ENCODE data around the gene ENAH.

ENAH gene

GRCh38 chr1:225504776-225505175 lies 148.1 kb downstream of the ENAH start:
- no peak for DNase-seq

- no peak for DNase-seq
These were observed 152.2 kb downstream of the ENAH start for GRCh38 chr1:225500624-225501192.

- no peak for DNase-seq
These were observed 154.3 kb downstream of the ENAH start for GRCh38 chr1:225498549-225499136.

GRCh38 chr1:225494789-225495359 lies 158.0 kb downstream of the ENAH start:
- no peak for DNase-seq

- DNase-seq, result no peak
These were observed 159.2 kb downstream of the ENAH start for GRCh38 chr1:225493591-225494246.

- DNase-seq, result no peak
These were observed 164.2 kb downstream of the ENAH start for GRCh38 chr1:225488676-225489075.

GRCh38 chr1:225486856-225487255 lies 166.1 kb downstream of the ENAH start:
- no peak for DNase-seq

- DNase-seq, result no peak
These were observed 166.9 kb downstream of the ENAH start for GRCh38 chr1:225485991-225486530.

GRCh38 chr1:225485226-225485625 lies 167.7 kb downstream of the ENAH start:
- DNase-seq, result no peak

- DNase-seq, result no peak
These were observed 168.2 kb downstream of the ENAH start for GRCh38 chr1:225484657-225485214.

- peak in 7 of 56 donors; percentile 19 to 32 (median 25) for DNase-seq
These were observed 168.9 kb downstream of the ENAH start for GRCh38 chr1:225483818-225484656.

- peak in 5 of 56 donors; percentile 20 to 74 (median 25) for DNase-seq
These were observed 170.4 kb downstream of the ENAH start for GRCh38 chr1:225482421-225482950.

GRCh38 chr1:225481738-225482137 lies 171.2 kb downstream of the ENAH start:
- no peak for DNase-seq

GRCh38 chr1:225480825-225481434 lies 172.0 kb downstream of the ENAH start:
- DNase-seq, result peak in 3 of 56 donors; percentile 17 to 34 (median 24)

- DNase-seq, result no peak
These were observed 172.8 kb downstream of the ENAH start for GRCh38 chr1:225479996-225480720.

GRCh38 chr1:225479341-225479740 lies 173.6 kb downstream of the ENAH start:
- no peak for DNase-seq

- DNase-seq, result no peak
These were observed 175.5 kb downstream of the ENAH start for GRCh38 chr1:225477296-225477911.

GRCh38 chr1:225476538-225476988 lies 176.4 kb downstream of the ENAH start:
- no peak for DNase-seq

- no peak for DNase-seq
These were observed 176.8 kb downstream of the ENAH start for GRCh38 chr1:225476100-225476511.

Measured in amygdala (tissue), 56 donors.